ENCODE results near the gene CIAO1. TPM values are rescaled to one million over a fixed set of nuclear protein-coding genes. Genes with fewer than 3 reads are reported as not detected.

The CIAO1 gene
- total RNA-seq, 1 donor from 2014 or later, result 55.9 TPM

DNA sequence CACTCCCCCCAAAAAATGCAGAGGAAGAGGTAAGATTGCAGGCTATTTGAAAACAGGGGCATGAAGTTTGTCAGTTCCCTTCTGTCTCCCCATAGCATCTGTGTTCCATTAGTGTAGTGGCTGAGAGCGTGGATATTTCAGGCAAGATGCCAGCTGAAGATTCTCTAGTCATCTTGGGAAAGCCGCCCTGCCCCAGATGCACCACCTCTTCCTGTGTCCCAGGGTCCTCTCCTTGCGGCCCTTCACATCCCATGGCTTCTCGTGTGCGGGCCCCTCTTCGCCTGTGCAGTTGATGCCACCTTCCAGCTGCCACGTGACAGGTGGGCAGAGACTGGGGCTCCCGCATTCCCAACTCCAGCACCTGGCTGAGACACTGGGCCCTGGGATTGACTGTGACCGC, 16.4 kb upstream of the CIAO1 start:
- Mint-ChIP-seq H3K27me3 (ENCODE audit: insufficient read depth, low read depth) (peaks cover 2% of the 10 kb centered on the region), H3K27ac (peak overlapping the region; percentile 34), H3K36me3 (peaks cover 9% of the 10 kb centered on the region), H3K4me1 (peaks cover 10% of the 10 kb centered on the region), H3K9me3 (no peaks in the 10 kb centered on the region), H3K4me3 (no peak overlapping the region)
- no peak for DNase-seq (ENCODE audit: low spot score)
- Histone ChIP-seq H3K27ac (no peak overlapping the region), H3K9me3 (ENCODE audit: low read depth) (no peaks in the 10 kb centered on the region), H3K4me1 (no peaks in the 10 kb centered on the region), H3F3A (ENCODE audit: low read depth) (peaks cover 2% of the 10 kb centered on the region), H3K4me2 (no peak overlapping the region), H3K9ac (no peak overlapping the region), H3K4me3 (no peak overlapping the region), H4K20me1 (ENCODE audit: low read depth) (no peaks in the 10 kb centered on the region), H3K79me2 (ENCODE audit: low read depth) (no peaks in the 10 kb centered on the region), H3K27me3 (no peaks in the 10 kb centered on the region), H2AFZ (replicated peaks) (no peak overlapping the region), H3K36me3 (no peaks in the 10 kb centered on the region)
- TF ChIP-seq EZH2 (IDR thresholded peaks at IDR 0.05) (no peak), EZH2phosphoT487 (IDR thresholded peaks at IDR 0.05) (no peak)
- TF ChIP-seq, protein P1, sequence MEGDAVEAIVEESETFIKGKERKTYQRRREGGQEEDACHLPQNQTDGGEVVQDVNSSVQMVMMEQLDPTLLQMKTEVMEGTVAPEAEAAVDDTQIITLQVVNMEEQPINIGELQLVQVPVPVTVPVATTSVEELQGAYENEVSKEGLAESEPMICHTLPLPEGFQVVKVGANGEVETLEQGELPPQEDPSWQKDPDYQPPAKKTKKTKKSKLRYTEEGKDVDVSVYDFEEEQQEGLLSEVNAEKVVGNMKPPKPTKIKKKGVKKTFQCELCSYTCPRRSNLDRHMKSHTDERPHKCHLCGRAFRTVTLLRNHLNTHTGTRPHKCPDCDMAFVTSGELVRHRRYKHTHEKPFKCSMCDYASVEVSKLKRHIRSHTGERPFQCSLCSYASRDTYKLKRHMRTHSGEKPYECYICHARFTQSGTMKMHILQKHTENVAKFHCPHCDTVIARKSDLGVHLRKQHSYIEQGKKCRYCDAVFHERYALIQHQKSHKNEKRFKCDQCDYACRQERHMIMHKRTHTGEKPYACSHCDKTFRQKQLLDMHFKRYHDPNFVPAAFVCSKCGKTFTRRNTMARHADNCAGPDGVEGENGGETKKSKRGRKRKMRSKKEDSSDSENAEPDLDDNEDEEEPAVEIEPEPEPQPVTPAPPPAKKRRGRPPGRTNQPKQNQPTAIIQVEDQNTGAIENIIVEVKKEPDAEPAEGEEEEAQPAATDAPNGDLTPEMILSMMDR (IDR thresholded peaks at IDR 0.05), result no peak

DNA sequence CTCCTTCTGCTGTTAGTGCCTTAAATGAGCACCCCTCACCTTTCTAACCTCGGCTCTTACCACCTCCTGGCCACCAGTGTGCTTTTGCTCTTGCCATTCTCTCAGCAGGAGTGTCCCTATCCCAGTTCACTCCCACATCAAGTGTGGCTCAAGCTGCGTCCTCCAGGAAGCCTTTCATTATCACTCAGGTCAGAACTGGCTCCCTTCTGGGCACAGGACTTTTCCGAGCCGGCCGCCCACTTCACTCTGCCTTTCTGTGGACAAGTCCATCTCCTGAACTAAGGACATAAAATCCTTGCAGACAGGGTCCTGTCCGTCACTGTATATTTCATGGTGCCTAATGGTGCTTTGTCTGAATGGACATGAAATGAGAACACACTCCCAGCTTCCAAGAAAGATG, 15.8 kb upstream of the CIAO1 start:
- Histone ChIP-seq H3K9ac (no peak overlapping the region), H3K36me3 (no peaks in the 10 kb centered on the region), H3K79me2 (ENCODE audit: low read depth) (no peaks in the 10 kb centered on the region), H4K20me1 (ENCODE audit: low read depth) (no peaks in the 10 kb centered on the region), H3K4me3 (no peak overlapping the region), H3K9me3 (ENCODE audit: low read depth) (no peaks in the 10 kb centered on the region), H3K4me2 (no peak overlapping the region), H3K27ac (no peak overlapping the region), H3F3A (ENCODE audit: low read depth) (peaks cover 2% of the 10 kb centered on the region), H2AFZ (replicated peaks) (no peak overlapping the region), H3K27me3 (no peaks in the 10 kb centered on the region), H3K4me1 (no peaks in the 10 kb centered on the region)
- Mint-ChIP-seq H3K27me3 (ENCODE audit: insufficient read depth, low read depth) (peaks cover 2% of the 10 kb centered on the region), H3K36me3 (peaks cover 9% of the 10 kb centered on the region), H3K9me3 (no peaks in the 10 kb centered on the region), H3K4me1 (peaks cover 10% of the 10 kb centered on the region), H3K27ac (no peak overlapping the region), H3K4me3 (no peak overlapping the region)
- TF ChIP-seq, protein P1 (IDR thresholded peaks at IDR 0.05), result no peak
- no peak for TF ChIP-seq EZH2 (IDR thresholded peaks at IDR 0.05)
- no peak for TF ChIP-seq EZH2phosphoT487 (IDR thresholded peaks at IDR 0.05)
- DNase-seq (ENCODE audit: low spot score), result no peak

DNA sequence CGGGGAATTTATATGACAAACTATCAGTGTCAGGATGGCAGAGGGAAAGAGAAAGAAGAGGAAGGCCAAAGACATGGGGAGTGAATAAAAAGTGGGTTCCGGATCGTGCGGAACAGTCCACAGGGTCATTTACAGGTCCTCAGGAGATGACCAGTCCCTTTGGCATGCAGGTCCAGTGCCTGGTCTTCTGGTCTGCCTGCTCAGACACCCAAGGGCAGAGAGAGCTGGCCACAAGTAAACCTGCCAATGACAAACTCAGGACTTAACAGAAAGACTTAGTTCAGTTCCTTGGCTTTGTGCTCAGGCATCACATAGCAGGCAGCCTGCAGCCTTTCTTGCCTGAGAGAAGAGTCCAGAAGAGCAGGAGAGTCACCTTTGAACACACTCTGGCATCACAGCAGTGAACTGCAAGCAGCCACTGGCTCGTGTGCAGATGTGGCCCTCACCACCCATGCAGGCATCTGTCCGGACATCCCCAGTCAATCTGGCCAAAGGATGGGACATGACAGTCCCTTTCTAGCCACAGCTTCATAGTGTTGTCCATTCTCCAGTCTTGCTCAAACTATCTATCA, 14.2 kb upstream of the CIAO1 start:
- H3K4me1 ChIP-seq, result no peaks in the 10 kb centered on the region
- Mint-ChIP-seq H3K4me3 (no peak overlapping the region), H3K27ac (peak overlapping the region; percentile 10), H3K9me3 (no peaks in the 10 kb centered on the region), H3K4me1 (peaks cover 10% of the 10 kb centered on the region), H3K36me3 (peaks cover 10% of the 10 kb centered on the region), H3K27me3 (ENCODE audit: insufficient read depth, low read depth) (peaks cover 2% of the 10 kb centered on the region)
- no peaks in the 10 kb centered on the region for H3K27me3 ChIP-seq
- H3K4me2 ChIP-seq, result no peak overlapping the region
- no peak overlapping the region for H3K27ac ChIP-seq
- no peak overlapping the region for H2AFZ ChIP-seq (replicated peaks)
- no peak overlapping the region for H3K9ac ChIP-seq
- peaks cover 2% of the 10 kb centered on the region for H3F3A ChIP-seq (ENCODE audit: low read depth)
- no peak overlapping the region for H3K4me3 ChIP-seq
- TF ChIP-seq EZH2 (IDR thresholded peaks at IDR 0.05) (no peak), EZH2phosphoT487 (IDR thresholded peaks at IDR 0.05) (no peak)
- TF ChIP-seq, protein P1 (IDR thresholded peaks at IDR 0.05), result no peak
- no peaks in the 10 kb centered on the region for H3K9me3 ChIP-seq (ENCODE audit: low read depth)
- H3K79me2 ChIP-seq (ENCODE audit: low read depth), result no peaks in the 10 kb centered on the region
- no peaks in the 10 kb centered on the region for H4K20me1 ChIP-seq (ENCODE audit: low read depth)
- no peaks in the 10 kb centered on the region for H3K36me3 ChIP-seq
- DNase-seq (ENCODE audit: low spot score), result peak; percentile 73
